ENCODE data around the gene ODR4. TPM values are rescaled to one million over a fixed set of nuclear protein-coding genes. Genes with fewer than 3 reads are reported as not detected.
"Not testable (repeated sequence)": the region's sequence is repeated elsewhere in the genome, so short reads cannot be mapped to it uniquely, and the experiment has no call there.

Gene ODR4
- total RNA-seq, 1 experiment from 2014 or later: 7.9 TPM

DNA sequence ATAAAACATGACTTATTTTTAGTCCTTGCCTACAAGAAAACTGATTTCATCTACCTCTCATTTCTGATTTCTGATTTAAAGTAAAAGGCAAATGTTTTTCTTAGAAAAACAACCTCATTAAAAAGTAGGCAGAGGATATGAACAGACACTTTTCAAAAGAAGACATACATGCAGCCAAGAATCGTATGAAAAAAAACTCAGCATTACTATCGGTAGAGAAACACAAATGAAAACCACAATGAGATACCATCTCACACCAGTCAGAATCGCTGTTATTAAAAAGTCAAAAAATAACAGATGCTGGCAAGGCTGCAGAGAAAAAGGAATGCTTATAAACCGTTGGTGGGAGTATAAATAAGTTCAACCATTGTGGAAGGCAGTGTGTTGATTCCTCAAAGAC is 16.2 kb downstream of the ODR4 start:
- intact Hi-C loops (cut with micrococcal nuclease): no loop called here
- no peaks in the 10 kb centered on the region for H3F3A ChIP-seq (ENCODE audit: low read length, unreplicated experiment)
- DNase-seq: no peak
- BruUV-seq (replicated peaks): no TSS peak
- ATAC-seq: no peak
- no peak overlapping the region for H2AFZ ChIP-seq (ENCODE audit: low read length)
- H3K27me3 ChIP-seq (ENCODE audit: low read length): no peaks in the 10 kb centered on the region
- no peaks in the 10 kb centered on the region for H3K9me2 ChIP-seq (replicated peaks; ENCODE audit: low read length)
- no peak overlapping the region for H3K9ac ChIP-seq (ENCODE audit: low read length)
- H3K4me3 ChIP-seq (ENCODE audit: low read length): no peak overlapping the region
- H3K4me1 ChIP-seq (ENCODE audit: insufficient read depth, low read length): no peaks in the 10 kb centered on the region
- CTCF ChIA-PET: no interaction called here
- no peaks in the 10 kb centered on the region for H3K9me3 ChIP-seq (ENCODE audit: low read length)
- H3K36me3 ChIP-seq (ENCODE audit: low read depth, low read length): peaks cover 23% of the 10 kb centered on the region
- no peak for TF ChIP-seq EZH2 (IDR thresholded peaks at IDR 0.05; ENCODE audit: low read length, unreplicated experiment)
- TF ChIP-seq, protein P1, sequence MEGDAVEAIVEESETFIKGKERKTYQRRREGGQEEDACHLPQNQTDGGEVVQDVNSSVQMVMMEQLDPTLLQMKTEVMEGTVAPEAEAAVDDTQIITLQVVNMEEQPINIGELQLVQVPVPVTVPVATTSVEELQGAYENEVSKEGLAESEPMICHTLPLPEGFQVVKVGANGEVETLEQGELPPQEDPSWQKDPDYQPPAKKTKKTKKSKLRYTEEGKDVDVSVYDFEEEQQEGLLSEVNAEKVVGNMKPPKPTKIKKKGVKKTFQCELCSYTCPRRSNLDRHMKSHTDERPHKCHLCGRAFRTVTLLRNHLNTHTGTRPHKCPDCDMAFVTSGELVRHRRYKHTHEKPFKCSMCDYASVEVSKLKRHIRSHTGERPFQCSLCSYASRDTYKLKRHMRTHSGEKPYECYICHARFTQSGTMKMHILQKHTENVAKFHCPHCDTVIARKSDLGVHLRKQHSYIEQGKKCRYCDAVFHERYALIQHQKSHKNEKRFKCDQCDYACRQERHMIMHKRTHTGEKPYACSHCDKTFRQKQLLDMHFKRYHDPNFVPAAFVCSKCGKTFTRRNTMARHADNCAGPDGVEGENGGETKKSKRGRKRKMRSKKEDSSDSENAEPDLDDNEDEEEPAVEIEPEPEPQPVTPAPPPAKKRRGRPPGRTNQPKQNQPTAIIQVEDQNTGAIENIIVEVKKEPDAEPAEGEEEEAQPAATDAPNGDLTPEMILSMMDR (conservative IDR thresholded peaks at IDR 0.05; ENCODE audit: low read depth, low read length): no peak
- no peak for TF ChIP-seq EZH2phosphoT487 (IDR thresholded peaks at IDR 0.05; ENCODE audit: borderline replicate concordance, low read length)
- POLR2A ChIA-PET (ENCODE audit: unreplicated experiment): no interaction called here
- no peak overlapping the region for H3K4me2 ChIP-seq (ENCODE audit: low read length)
- no peaks in the 10 kb centered on the region for H3K79me2 ChIP-seq (ENCODE audit: low read length)
- H3K27ac ChIP-seq (ENCODE audit: low read length): no peak overlapping the region
- no peaks in the 10 kb centered on the region for H4K20me1 ChIP-seq (ENCODE audit: low read length)

DNA sequence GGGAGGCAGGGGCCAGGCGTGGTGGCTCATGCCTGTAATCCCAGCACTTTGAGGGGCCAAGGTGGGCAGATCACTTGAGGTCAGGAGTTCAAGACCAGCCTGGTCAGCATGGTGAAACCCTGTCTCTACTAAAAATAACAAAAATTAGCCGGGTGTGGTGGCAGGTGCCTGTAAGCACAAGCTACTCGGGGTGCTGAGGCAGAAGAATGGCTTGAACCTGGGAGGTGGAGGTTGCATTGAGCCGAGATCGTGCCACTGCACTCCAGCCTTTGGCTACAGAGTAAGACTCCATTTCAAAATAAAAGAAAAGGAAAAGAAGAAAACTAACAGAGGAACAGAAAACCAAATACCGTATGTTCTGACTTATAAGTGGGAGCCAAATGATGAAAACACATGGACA is 17.1 kb downstream of the ODR4 start:
- H3K4me2 ChIP-seq (ENCODE audit: low read length); H3K9me3 ChIP-seq (ENCODE audit: low read length); H3K9me2 ChIP-seq (replicated peaks; ENCODE audit: low read length); H3K4me3 ChIP-seq (ENCODE audit: low read length); H4K20me1 ChIP-seq (ENCODE audit: low read length); H3K4me1 ChIP-seq (ENCODE audit: insufficient read depth, low read length); H3K27ac ChIP-seq (ENCODE audit: low read length); DNase-seq; H3K9ac ChIP-seq (ENCODE audit: low read length); CTCF ChIA-PET; H3K27me3 ChIP-seq (ENCODE audit: low read length); POLR2A ChIA-PET (ENCODE audit: unreplicated experiment); H3K79me2 ChIP-seq (ENCODE audit: low read length); BruUV-seq (replicated peaks); ATAC-seq; H2AFZ ChIP-seq (ENCODE audit: low read length); intact Hi-C loops (cut with micrococcal nuclease); H3F3A ChIP-seq (ENCODE audit: low read length, unreplicated experiment): not testable (repeated sequence)
- peaks cover 23% of the 10 kb centered on the region for H3K36me3 ChIP-seq (ENCODE audit: low read depth, low read length)

DNA sequence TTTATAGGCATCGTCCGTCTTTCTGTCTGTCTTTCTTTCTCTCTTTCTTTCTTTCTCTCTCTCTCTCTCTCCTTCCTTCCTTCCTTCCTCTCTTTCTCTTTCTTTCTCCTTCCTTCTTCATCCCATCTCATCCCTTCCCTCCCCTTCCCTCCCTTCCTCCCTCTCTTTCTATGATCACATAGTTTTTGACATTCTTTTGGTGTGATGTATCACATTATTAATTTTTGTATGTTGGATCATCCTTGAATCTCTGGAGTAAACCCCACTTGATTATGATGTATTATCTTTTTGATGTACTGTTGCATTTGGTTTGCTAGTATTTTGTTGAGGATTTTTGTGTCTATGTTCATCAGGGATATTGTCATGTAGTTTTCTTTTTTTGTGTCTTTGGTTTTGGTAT is 25.8 kb downstream of the ODR4 start:
- H3K9me2 ChIP-seq (replicated peaks; ENCODE audit: low read length); H3K79me2 ChIP-seq (ENCODE audit: low read length); H3K27ac ChIP-seq (ENCODE audit: low read length); DNase-seq; BruUV-seq (replicated peaks); CTCF ChIA-PET; H3K9me3 ChIP-seq (ENCODE audit: low read length); H3K27me3 ChIP-seq (ENCODE audit: low read length); H3K4me2 ChIP-seq (ENCODE audit: low read length); H3K4me3 ChIP-seq (ENCODE audit: low read length); H2AFZ ChIP-seq (ENCODE audit: low read length); POLR2A ChIA-PET (ENCODE audit: unreplicated experiment); H3K9ac ChIP-seq (ENCODE audit: low read length); ATAC-seq; H4K20me1 ChIP-seq (ENCODE audit: low read length); H3F3A ChIP-seq (ENCODE audit: low read length, unreplicated experiment); H3K4me1 ChIP-seq (ENCODE audit: insufficient read depth, low read length): not testable (repeated sequence)
- peaks cover 13% of the 10 kb centered on the region for H3K36me3 ChIP-seq (ENCODE audit: low read depth, low read length)
- intact Hi-C loops (cut with micrococcal nuclease): loop anchor here (5.0 to 10.0 kb wide), 4 partner anchors 81 to 583 kb away; partner anchors contain the start of gene PTGS2

DNA sequence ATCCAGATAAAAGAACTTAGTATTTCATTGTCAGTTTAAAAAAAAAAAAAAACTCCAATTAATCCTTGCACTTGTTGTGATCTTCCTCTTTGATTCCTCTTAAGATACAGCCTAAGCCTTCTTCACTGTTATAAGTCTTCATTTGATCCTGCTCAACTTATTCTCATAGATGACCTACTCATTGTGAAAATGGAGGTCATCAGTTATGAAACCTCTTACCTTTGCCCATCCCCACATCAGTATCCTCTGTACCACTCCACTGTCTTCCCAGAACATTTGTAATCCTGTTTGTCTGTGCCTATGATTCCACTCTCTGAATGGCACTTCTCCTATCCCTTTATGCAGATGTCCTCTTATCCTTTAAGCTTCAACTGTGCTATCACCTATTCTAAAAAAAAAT is 28.0 kb downstream of the ODR4 start:
- Histone ChIP-seq H3K36me3 (ENCODE audit: low read depth, low read length) (peaks cover 21% of the 10 kb centered on the region), H3K9me3 (ENCODE audit: low read length) (no peaks in the 10 kb centered on the region), H3K27me3 (ENCODE audit: low read length) (no peaks in the 10 kb centered on the region), H3K4me1 (ENCODE audit: insufficient read depth, low read length) (no peaks in the 10 kb centered on the region), H4K20me1 (ENCODE audit: low read length) (no peaks in the 10 kb centered on the region), H3K79me2 (ENCODE audit: low read length) (no peaks in the 10 kb centered on the region), H3K27ac (ENCODE audit: low read length) (no peak overlapping the region), H2AFZ (ENCODE audit: low read length) (no peak overlapping the region), H3K9me2 (replicated peaks; ENCODE audit: low read length) (no peaks in the 10 kb centered on the region), H3K9ac (ENCODE audit: low read length) (no peak overlapping the region), H3K4me2 (ENCODE audit: low read length) (no peak overlapping the region), H3F3A (ENCODE audit: low read length, unreplicated experiment) (no peaks in the 10 kb centered on the region), H3K4me3 (ENCODE audit: low read length) (no peak overlapping the region)
- BruUV-seq (replicated peaks): no TSS peak
- intact Hi-C loops (cut with micrococcal nuclease): loop anchor here (5.0 to 10.0 kb wide), 4 partner anchors 79 to 581 kb away; partner anchors contain the start of gene PTGS2
- POLR2A ChIA-PET (ENCODE audit: unreplicated experiment): no interaction called here
- no peak for DNase-seq
- TF ChIP-seq EZH2phosphoT487 (IDR thresholded peaks at IDR 0.05; ENCODE audit: borderline replicate concordance, low read length) (no peak), EZH2 (IDR thresholded peaks at IDR 0.05; ENCODE audit: low read length, unreplicated experiment) (no peak)
- TF ChIP-seq, protein P1 (conservative IDR thresholded peaks at IDR 0.05; ENCODE audit: low read depth, low read length): no peak
- no peak for ATAC-seq
- CTCF ChIA-PET: interaction anchor here (0.6 kb wide), 1 partner anchor 79 kb away, joined by 4 read pairs; no protein-coding TSS in a partner anchor

Measured in PC-3 (cell line).